ENCODE measurements around the gene SLC35F3. TPM values are rescaled to one million over a fixed set of nuclear protein-coding genes. Genes with fewer than 3 reads are reported as not detected.

The SLC35F3 gene
- total RNA-seq, 2 donors from 2014 or later = 0.13 TPM; not detected in 1

GRCh38 chr1:234357831-234358230 is 453.4 kb downstream of the SLC35F3 start:
- Histone ChIP-seq H3K27me3 (no peaks in the 10 kb centered on the region), H3K27ac (no peak overlapping the region), H3K4me1 (no peaks in the 10 kb centered on the region), H3K9ac (ENCODE audit: low read depth in 2 of 2, low read length in 2 of 2) (no peak overlapping the region), H3K9me3 (no peaks in the 10 kb centered on the region), H3K36me3 (no peaks in the 10 kb centered on the region), H3K4me3 (no peak overlapping the region)
- DNase-seq = no peak
- no peak for TF ChIP-seq CTCF (IDR thresholded peaks at IDR 0.05)
- intact Hi-C loops (cut with DNase I) = no loop called here

GRCh38 chr1:234361102-234361603 is 456.7 kb downstream of the SLC35F3 start:
- no peak for TF ChIP-seq CTCF (IDR thresholded peaks at IDR 0.05)
- Histone ChIP-seq H3K27me3 (no peaks in the 10 kb centered on the region), H3K4me1 (no peaks in the 10 kb centered on the region), H3K9me3 (no peaks in the 10 kb centered on the region), H3K36me3 (no peaks in the 10 kb centered on the region), H3K4me3 (no peak overlapping the region), H3K27ac (no peak overlapping the region), H3K9ac (ENCODE audit: low read depth in 2 of 2, low read length in 2 of 2) (no peak overlapping the region)
- DNase-seq = no peak
- intact Hi-C loops (cut with DNase I) = no loop called here

GRCh38 chr1:234362558-234362957 is 458.1 kb downstream of the SLC35F3 start:
- DNase-seq = no peak
- intact Hi-C loops (cut with DNase I) = no loop called here
- Histone ChIP-seq H3K4me3 (no peak overlapping the region), H3K36me3 (no peaks in the 10 kb centered on the region), H3K9ac (ENCODE audit: low read depth in 2 of 2, low read length in 2 of 2) (no peak overlapping the region), H3K9me3 (no peaks in the 10 kb centered on the region), H3K27me3 (no peaks in the 10 kb centered on the region), H3K4me1 (no peaks in the 10 kb centered on the region), H3K27ac (no peak overlapping the region)
- no peak for TF ChIP-seq CTCF (IDR thresholded peaks at IDR 0.05)

GRCh38 chr1:234368320-234369032 is 464.0 kb downstream of the SLC35F3 start:
- Histone ChIP-seq H3K9ac (ENCODE audit: low read depth in 2 of 2, low read length in 2 of 2) (no peak overlapping the region), H3K27me3 (no peaks in the 10 kb centered on the region), H3K27ac (no peak overlapping the region), H3K4me1 (peaks cover 3% of the 10 kb centered on the region), H3K36me3 (no peaks in the 10 kb centered on the region), H3K9me3 (no peaks in the 10 kb centered on the region), H3K4me3 (no peak overlapping the region)
- TF ChIP-seq CTCF (IDR thresholded peaks at IDR 0.05) = no peak
- no peak for DNase-seq
- intact Hi-C loops (cut with DNase I) = no loop called here

GRCh38 chr1:234369033-234369430 is 464.6 kb downstream of the SLC35F3 start:
- peaks cover 3% of the 10 kb centered on the region for H3K4me1 ChIP-seq
- H3K27me3 ChIP-seq = no peaks in the 10 kb centered on the region
- H3K9ac ChIP-seq (ENCODE audit: low read depth in 2 of 2, low read length in 2 of 2) = no peak overlapping the region
- intact Hi-C loops (cut with DNase I) = no loop called here
- H3K27ac ChIP-seq = no peak overlapping the region
- H3K9me3 ChIP-seq = no peaks in the 10 kb centered on the region
- no peaks in the 10 kb centered on the region for H3K36me3 ChIP-seq
- no peak for TF ChIP-seq CTCF (IDR thresholded peaks at IDR 0.05)
- DNase-seq = no peak
- no peak overlapping the region for H3K4me3 ChIP-seq

All from colonic mucosa (tissue), 4 donors.